GM12872 (cell line): Measurements from ENCODE around the gene KMT2D.

ENCODE experiments used
- TF ChIP-seq, protein P1 (sequence below): IDR thresholded peaks from 3 replicates; pipeline ENCODE4 v1.5.1; 2011; ENCODE audit warnings: low read depth, mild to moderate bottlenecking, low read length, moderate library complexity; ENCODE audit not compliant: insufficient read depth

The KMT2D gene

GRCh38 chr12:49036029-49036428 lies 24.6 kb downstream of the KMT2D start:
- TF ChIP-seq, protein P1, sequence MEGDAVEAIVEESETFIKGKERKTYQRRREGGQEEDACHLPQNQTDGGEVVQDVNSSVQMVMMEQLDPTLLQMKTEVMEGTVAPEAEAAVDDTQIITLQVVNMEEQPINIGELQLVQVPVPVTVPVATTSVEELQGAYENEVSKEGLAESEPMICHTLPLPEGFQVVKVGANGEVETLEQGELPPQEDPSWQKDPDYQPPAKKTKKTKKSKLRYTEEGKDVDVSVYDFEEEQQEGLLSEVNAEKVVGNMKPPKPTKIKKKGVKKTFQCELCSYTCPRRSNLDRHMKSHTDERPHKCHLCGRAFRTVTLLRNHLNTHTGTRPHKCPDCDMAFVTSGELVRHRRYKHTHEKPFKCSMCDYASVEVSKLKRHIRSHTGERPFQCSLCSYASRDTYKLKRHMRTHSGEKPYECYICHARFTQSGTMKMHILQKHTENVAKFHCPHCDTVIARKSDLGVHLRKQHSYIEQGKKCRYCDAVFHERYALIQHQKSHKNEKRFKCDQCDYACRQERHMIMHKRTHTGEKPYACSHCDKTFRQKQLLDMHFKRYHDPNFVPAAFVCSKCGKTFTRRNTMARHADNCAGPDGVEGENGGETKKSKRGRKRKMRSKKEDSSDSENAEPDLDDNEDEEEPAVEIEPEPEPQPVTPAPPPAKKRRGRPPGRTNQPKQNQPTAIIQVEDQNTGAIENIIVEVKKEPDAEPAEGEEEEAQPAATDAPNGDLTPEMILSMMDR = no peak

DNA sequence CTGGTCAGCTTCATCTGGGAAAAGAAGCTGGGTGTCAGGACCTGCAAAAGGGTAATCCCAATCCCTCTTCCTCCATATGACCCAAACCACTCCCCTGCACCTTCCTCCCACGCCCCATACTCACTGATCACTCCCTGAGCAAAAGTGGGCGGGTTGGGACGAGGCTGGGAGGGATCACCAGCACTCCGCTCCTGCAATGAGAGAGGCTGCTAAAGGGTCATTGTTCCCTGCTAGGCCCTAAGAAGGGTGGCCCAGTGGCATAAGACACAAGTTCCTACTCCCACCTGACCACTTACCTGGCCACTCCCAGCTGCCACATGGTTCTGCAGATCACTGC lies 26.3 kb downstream of the KMT2D start:
- TF ChIP-seq, protein P1 = no peak

DNA sequence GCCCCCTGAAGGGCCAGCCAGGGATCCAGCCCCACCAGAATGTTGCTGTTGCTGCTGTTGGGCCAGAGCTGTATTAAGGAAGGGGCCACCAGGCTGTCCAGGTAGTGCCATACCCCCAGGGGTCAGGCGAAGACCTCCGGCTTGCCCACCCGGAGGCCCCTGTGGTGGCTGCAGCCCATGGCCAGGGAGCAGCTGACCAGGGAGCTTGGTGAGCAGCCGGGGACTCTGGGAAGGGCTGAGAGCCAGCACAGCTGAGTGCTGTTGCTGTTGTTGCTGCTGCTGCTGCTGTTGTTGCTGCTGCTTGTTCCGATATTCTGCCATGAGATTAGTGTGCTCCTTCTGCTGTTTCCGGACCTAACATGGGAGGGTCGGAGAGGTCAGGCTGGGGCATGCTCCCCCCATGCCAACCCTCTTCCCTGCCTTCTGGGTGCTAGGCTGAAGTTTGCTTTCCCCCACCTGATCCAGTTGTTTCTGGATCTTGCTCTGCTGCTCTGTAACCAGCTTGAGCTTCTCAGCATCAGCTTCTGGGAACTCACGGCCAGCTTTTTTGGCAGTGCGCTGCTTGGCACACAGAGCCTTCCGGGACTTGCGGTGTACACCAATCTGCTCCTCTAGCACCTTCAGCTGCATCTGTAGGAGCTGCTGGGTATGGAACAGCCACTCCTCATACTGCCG lies 26.8 kb downstream of the KMT2D start:
- TF ChIP-seq, protein P1 = no peak

DNA sequence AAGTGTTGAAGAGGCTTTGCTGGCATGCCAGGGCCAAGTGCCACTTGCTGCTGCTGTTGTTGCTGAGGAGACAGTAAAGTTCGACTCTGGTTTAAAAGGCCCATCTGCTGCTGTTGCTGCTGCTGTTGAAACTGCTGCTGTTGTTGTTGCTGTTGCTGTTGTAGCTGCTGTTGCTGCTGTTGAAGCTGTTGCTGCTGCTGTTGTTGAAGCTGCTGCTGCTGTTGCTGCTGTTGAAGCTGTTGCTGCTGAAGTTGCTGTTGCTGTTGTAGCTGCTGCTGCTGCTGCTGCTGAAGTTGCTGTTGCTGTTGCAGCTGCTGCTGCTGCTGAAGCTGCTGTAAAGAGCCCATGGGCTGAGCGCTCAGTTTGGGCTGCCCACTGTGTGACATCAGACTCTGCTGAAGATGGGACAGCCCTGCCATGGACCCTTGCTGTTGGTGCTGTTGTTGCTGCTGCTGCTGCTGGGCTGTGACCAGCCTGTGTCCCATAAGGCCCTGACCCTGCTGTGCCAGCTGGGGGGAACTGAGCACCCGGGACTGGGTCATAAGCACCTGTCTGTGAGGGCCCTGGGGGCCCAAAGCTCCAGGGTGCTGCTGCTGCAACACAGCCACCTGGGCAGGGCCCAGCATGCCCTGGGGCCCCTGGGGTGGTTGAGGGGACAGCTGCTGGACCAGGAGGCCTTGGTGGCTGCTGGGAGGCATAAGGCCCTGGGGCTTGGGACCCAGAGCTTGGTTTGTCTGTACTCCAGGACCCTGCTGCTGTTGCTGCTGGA lies 27.7 kb downstream of the KMT2D start:
- TF ChIP-seq, protein P1 = no peak

DNA sequence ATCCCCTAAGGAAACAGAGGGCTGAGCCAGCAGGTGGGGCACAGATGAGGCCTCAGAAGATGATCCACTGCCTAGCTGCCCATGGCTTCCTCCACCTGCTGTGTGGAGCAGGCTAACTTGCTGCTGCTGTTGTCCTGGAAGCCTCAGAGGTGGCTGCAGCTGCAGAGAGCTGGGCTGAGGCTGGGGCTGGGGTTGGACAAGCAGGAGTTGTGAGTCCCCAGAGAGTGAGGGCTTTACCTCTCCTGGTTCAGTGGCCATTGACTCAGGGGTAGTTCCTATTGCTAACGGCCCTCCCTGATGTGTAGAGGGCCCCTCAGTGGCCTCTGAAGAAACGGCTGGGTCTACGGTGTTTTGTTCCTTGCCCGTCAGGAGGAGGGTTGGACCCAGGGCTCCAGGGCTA lies 28.3 kb downstream of the KMT2D start:
- TF ChIP-seq, protein P1 = no peak

- TF ChIP-seq, protein P1 = no peak
Observed at GRCh38 chr12:49031573-49032161, 28.9 kb downstream of the KMT2D start.

- TF ChIP-seq, protein P1 = no peak
Observed at GRCh38 chr12:49030714-49031572, 29.7 kb downstream of the KMT2D start.
